Ovary (tissue), 3 donors: ENCODE results near the gene SPARC.

Experiments
- CTCF ChIP-seq, 3 donors: fragments of 450-650 bp in 2 of 3; fragments of 200-600 bp in 1 of 3; IDR thresholded peaks; one replicate each; pipeline versions ENCODE4 v1.5.1 to v1.8.0; 2016 to 2022; ENCODE audit warnings: antibody characterized with exemption in 3 of 3, mild to moderate bottlenecking in 1 of 3
- EP300 ChIP-seq: sonication (generic); formaldehyde crosslinking; IDR thresholded peaks from one replicate; pipeline ENCODE4 v1.6.1; 2017; ENCODE audit warnings: antibody characterized with exemption
- POLR2A ChIP-seq: fragments of 450-650 bp; IDR thresholded peaks from one replicate; pipeline ENCODE4 v1.6.1; 2017; ENCODE audit warnings: antibody characterized with exemption, mild to moderate bottlenecking, moderate library complexity
- donor health status: DM: no; HTN: no; CAD: no.

DNA sequence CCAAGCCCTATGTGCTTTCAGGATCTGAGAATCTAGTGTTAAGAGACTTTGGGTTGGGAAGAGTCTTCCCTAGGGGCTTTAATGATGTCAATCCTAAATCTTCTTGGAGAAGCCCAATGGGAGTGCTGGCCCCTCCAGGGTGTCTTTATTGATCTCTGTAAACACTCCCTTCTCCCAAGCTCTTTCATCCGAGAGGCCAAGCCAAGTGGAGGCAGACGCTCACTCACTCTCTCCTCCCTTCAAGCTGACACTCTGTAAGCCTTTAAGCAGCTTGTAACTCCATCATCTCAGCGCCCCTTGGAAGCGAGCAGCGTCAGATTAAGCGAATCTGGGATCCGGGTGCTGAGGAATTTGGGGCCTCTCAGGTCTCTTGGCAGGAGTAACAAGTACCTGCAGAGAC, 37.7 kb downstream of the SPARC start:
- no peak for TF ChIP-seq CTCF (IDR thresholded peaks at IDR 0.05)
- TF ChIP-seq POLR2A: no peak
- TF ChIP-seq EP300: no peak
